GM12892 (cell line): Measurements from ENCODE around the gene CRHBP.
"Not testable (repeated sequence)": the region's sequence is repeated elsewhere in the genome, so short reads cannot be mapped to it uniquely, and the experiment has no call there.

Experiments
- DNase-seq: peaks from one replicate; pipeline ENCODE4 v3.0.0; 2011; ENCODE audit not compliant: insufficient read length
- FAIRE-seq: peaks from 2 replicates; lab custom pipeline; 2011; peaks lifted over from hg19 to GRCh38; lab: Jason Lieb, UNC
- POLR2A ChIP-seq: IDR thresholded peaks from 2 replicates; pipeline ENCODE4 v1.6.1; 2011; ENCODE audit warnings: low read depth, low read length, control low read depth
- POLR2AphosphoS5 ChIP-seq: IDR thresholded peaks from 2 replicates; pipeline ENCODE4 v1.6.1; 2011; ENCODE audit warnings: low read depth, low read length, control low read depth
- TAF1 ChIP-seq: IDR thresholded peaks from 2 replicates; pipeline ENCODE4 v1.6.1; 2011; ENCODE audit warnings: low read depth, mild to moderate bottlenecking, control low read depth, low read length, borderline replicate concordance

Gene CRHBP

GRCh38 chr5:76943006-76943405, 9.8 kb upstream of the CRHBP start:
- FAIRE-seq (no peak), DNase-seq (no peak)
- no peak for TF ChIP-seq POLR2AphosphoS5
- no peak for TF ChIP-seq POLR2A
- no peak for TF ChIP-seq TAF1

- TF ChIP-seq POLR2A, result no peak
- no peak for TF ChIP-seq TAF1
- TF ChIP-seq POLR2AphosphoS5, result no peak
- no peak for DNase-seq
- no peak for FAIRE-seq
These were observed 8.2 kb upstream of the CRHBP start for GRCh38 chr5:76944638-76945037.

GRCh38 chr5:76945238-76945637, 7.6 kb upstream of the CRHBP start:
- FAIRE-seq, DNase-seq: not testable (repeated sequence)

- no peak for DNase-seq
- TF ChIP-seq POLR2A, result no peak
- no peak for TF ChIP-seq TAF1
- TF ChIP-seq POLR2AphosphoS5, result no peak
- FAIRE-seq, result no peak
These were observed 6.8 kb upstream of the CRHBP start for GRCh38 chr5:76946090-76946489.

- FAIRE-seq (no peak), DNase-seq (no peak)
- TF ChIP-seq TAF1, result no peak
- no peak for TF ChIP-seq POLR2AphosphoS5
- TF ChIP-seq POLR2A, result no peak
These were observed 5.8 kb upstream of the CRHBP start for GRCh38 chr5:76947082-76947503.

- DNase-seq, result no peak
- no peak for FAIRE-seq
These were observed 922 bp downstream of the CRHBP start for GRCh38 chr5:76953551-76954382.

GRCh38 chr5:76954383-76954763, 1.5 kb downstream of the CRHBP start:
- no peak for TF ChIP-seq POLR2AphosphoS5
- DNase-seq, result no peak
- FAIRE-seq, result no peak

More at GRCh38 chr5:76953551-76954382, 922 bp downstream of the CRHBP start:
- TF ChIP-seq POLR2AphosphoS5, result no peak
- no peak for TF ChIP-seq TAF1
- TF ChIP-seq POLR2A, result no peak

- FAIRE-seq, result no peak
- TF ChIP-seq TAF1 (no peak), POLR2A (no peak), POLR2AphosphoS5 (no peak)
- DNase-seq, result no peak
These were observed 3.2 kb downstream of the CRHBP start for GRCh38 chr5:76956033-76956432.

- DNase-seq (no peak), FAIRE-seq (peak; percentile 61)
- no peak for TF ChIP-seq POLR2AphosphoS5
- no peak for TF ChIP-seq TAF1
- TF ChIP-seq POLR2A, result no peak
These were observed 6.3 kb downstream of the CRHBP start for GRCh38 chr5:76958991-76959767.

GRCh38 chr5:76960004-76960625, 7.3 kb downstream of the CRHBP start:
- FAIRE-seq, result peak; percentile 57
- DNase-seq, result no peak
- TF ChIP-seq POLR2A (no peak), TAF1 (no peak), POLR2AphosphoS5 (no peak)

GRCh38 chr5:76964060-76964459, 11.2 kb downstream of the CRHBP start:
- DNase-seq (no peak), FAIRE-seq (no peak)
- TF ChIP-seq POLR2A (no peak), POLR2AphosphoS5 (no peak), TAF1 (no peak)

- no peak for FAIRE-seq
These were observed 18.7 kb downstream of the CRHBP start for GRCh38 chr5:76971511-76971910.

More at GRCh38 chr5:76971511-76971910, 18.7 kb downstream of the CRHBP start:
- DNase-seq, result no peak
- no peak for TF ChIP-seq TAF1
- TF ChIP-seq POLR2A, result no peak
- no peak for TF ChIP-seq POLR2AphosphoS5
